GM13977 (cell line): ENCODE data around the gene SIDT1.

ENCODE experiments used
- DNase-seq: peaks from one replicate; pipeline ENCODE4 v3.0.0; 2012; ENCODE audit warnings: low spot score
- CTCF ChIP-seq: IDR thresholded peaks from 2 replicates; pipeline ENCODE4 v1.5.1; 2012; ENCODE audit warnings: mild to moderate bottlenecking, control low read depth; ENCODE audit not compliant: insufficient read depth; ENCODE audit errors: extremely low read depth, missing control alignments
- in situ Hi-C: fragments of 300-500 bp; cut with MboI; formaldehyde crosslinking; loops from one replicate; pipeline ENCODE4 v1.12.0; 2022; ENCODE audit warnings: low sequenced_read_pairs, low pct_unique_long_range_greater_than_20kb, mixed read lengths, inconsistent platforms; ENCODE audit not compliant: unreplicated experiment

SIDT1 gene

GRCh38 chr3:113531826-113532697 is at the start of gene SIDT1:
TSS of gene SIDT1 (plus strand) at chr3:113532555. CDS start at chr3:113533022, 467 bp downstream.
- peak; percentile 78 for DNase-seq
- in situ Hi-C loops, result no loop called here
- TF ChIP-seq CTCF, result peak; percentile 15

DNA sequence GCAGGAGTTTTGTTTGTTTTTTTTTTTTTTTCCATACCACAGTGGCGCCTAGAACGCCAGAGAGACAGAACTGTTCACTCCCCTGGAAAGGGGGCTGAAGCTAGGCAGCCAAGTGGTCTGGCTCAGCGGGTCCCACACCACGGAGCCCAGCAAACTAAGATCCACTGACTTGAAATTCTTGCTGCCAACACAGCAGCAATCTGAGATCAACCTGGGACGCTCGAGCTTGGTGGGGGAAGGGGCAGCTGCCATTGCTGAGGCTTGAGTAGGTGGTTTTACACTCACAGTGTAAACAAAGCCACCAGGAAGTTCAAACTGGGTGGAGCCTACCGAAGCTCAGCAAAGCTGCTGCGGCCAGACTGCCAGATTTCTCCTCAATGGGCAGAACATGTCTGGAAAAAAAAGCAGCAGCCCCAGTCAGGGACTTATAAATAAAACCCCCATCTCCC is 47.2 kb upstream of the SIDT1 start:
- in situ Hi-C loops, result no loop called here
- DNase-seq, result no peak
- TF ChIP-seq CTCF, result no peak

GRCh38 chr3:113495035-113495434 is 37.3 kb upstream of the SIDT1 start:
- in situ Hi-C loops, result no loop called here
- DNase-seq, result peak; percentile 30
- peak; percentile 47 for TF ChIP-seq CTCF

DNA sequence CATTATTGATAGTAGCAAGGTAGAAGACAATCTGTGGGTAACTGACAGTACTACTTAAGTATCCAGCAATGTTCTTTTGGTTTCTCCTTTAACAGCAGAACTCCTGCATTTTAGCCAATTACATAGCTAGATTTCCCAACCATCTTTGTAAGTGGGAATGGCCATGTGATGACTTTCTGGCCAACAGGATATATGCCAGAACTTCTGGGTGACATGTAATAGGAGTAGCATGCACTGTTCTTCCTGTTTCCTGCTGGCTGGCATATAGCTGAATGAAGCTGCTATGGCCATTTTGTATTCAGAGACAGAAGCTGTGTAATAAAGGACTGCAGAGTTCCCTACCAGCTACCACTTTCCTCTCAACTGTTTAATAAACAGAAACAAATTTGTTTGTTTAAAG is 35.4 kb upstream of the SIDT1 start:
- DNase-seq, result no peak
- no peak for TF ChIP-seq CTCF
- in situ Hi-C loops, result no loop called here

- DNase-seq, result no peak
- in situ Hi-C loops, result no loop called here
- TF ChIP-seq CTCF, result no peak
These were observed 33.9 kb upstream of the SIDT1 start for GRCh38 chr3:113498221-113499005.

DNA sequence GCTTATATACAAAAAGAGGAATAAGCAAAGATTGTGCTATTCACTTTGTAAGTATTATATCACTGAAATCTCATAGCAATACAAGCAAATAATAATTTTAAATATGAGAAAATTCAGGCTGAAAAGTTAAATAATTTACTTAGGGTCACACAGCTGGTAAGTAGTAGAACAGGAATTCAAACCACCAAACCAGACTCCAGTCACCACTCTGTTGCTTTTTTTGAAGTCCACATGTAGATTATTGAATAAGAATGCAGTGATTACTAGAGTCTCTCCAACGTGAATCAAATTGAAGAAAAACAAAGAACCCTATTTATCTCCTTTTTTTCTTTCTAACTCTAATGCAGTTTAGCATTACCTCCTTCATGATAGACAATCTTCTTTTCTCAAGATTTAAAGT is 33.3 kb upstream of the SIDT1 start:
- in situ Hi-C loops, result no loop called here
- TF ChIP-seq CTCF, result no peak
- no peak for DNase-seq
